T-helper 2 cell treated with Interferon-gamma antibody and Interleukin-4, amounts not matched to agents 100 ng/mL and 5 ng/mL, for 36 hours (primary cell): ENCODE data around the gene NISCH. TPM values are rescaled to one million over a fixed set of nuclear protein-coding genes. Genes with fewer than 3 reads are reported as not detected.

Experiments used
- intact Hi-C: fragments of 100-400 bp; cut with micrococcal nuclease; formaldehyde crosslinking; loops from one replicate; pipeline ENCODE4 v1.15.1; 2023
- total RNA-seq: library from RNA; stranded (reverse); gene quantifications from 2 replicates; pipeline ENCODE4 v1.2.3, GENCODE V29; 2022

NISCH gene
- total RNA-seq, 1 donor from 2014 or later, result 79.6 TPM

DNA sequence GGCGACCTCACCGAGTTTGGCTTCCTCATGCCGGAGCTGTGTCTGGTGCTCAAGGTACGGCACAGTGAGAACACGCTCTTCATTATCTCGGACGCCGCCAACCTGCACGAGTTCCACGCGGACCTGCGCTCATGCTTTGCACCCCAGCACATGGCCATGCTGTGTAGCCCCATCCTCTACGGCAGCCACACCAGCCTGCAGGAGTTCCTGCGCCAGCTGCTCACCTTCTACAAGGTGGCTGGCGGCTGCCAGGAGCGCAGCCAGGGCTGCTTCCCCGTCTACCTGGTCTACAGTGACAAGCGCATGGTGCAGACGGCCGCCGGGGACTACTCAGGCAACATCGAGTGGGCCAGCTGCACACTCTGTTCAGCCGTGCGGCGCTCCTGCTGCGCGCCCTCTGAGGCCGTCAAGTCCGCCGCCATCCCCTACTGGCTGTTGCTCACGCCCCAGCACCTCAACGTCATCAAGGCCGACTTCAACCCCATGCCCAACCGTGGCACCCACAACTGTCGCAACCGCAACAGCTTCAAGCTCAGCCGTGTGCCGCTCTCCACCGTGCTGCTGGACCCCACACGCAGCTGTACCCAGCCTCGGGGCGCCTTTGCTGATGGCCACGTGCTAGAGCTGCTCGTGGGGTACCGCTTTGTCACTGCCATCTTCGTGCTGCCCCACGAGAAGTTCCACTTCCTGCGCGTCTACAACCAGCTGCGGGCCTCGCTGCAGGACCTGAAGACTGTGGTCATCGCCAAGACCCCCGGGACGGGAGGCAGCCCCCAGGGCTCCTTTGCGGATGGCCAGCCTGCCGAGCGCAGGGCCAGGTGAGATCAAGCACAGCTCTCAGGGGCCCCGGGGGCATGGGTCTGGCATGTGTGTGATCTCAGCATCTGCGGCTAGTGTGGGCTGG is 32.6 kb downstream of the NISCH start:
- intact Hi-C loops, result no loop called here

DNA sequence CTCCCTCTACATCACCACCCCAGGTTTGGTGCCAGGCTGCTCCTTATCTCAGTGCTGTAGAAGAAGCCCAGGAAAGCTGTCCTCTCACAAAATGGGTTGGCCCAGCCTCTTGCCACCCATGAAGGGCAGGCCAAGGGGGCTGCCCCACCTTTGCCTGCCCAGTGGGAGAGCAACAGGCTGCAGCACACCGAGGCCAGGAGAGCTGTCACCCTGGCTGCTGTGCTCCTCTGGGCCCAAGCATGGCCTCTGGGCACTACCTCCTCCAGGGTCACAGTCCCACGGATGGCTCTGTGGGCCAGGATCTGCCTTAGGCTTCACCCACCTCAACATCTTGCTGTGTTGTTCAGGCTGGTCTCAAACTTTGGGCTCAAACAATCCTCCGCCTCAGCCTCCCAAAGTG is 33.3 kb downstream of the NISCH start:
- intact Hi-C loops, result no loop called here

DNA sequence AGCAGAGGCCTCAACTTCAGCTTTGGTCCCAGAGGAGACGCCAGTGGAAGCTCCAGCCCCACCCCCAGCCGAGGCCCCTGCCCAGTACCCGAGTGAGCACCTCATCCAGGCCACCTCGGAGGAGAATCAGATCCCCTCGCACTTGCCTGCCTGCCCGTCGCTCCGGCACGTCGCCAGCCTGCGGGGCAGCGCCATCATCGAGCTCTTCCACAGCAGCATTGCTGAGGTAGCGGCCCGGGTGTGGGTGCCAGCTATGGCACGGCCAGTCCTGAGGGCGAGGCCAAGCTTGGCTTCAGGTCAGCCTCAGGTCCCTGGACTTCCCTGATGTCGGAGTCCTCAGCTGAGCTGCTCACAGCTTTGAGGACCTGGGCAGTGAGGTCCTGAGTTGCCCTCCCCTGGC is 34.0 kb downstream of the NISCH start:
- intact Hi-C loops, result no loop called here

DNA sequence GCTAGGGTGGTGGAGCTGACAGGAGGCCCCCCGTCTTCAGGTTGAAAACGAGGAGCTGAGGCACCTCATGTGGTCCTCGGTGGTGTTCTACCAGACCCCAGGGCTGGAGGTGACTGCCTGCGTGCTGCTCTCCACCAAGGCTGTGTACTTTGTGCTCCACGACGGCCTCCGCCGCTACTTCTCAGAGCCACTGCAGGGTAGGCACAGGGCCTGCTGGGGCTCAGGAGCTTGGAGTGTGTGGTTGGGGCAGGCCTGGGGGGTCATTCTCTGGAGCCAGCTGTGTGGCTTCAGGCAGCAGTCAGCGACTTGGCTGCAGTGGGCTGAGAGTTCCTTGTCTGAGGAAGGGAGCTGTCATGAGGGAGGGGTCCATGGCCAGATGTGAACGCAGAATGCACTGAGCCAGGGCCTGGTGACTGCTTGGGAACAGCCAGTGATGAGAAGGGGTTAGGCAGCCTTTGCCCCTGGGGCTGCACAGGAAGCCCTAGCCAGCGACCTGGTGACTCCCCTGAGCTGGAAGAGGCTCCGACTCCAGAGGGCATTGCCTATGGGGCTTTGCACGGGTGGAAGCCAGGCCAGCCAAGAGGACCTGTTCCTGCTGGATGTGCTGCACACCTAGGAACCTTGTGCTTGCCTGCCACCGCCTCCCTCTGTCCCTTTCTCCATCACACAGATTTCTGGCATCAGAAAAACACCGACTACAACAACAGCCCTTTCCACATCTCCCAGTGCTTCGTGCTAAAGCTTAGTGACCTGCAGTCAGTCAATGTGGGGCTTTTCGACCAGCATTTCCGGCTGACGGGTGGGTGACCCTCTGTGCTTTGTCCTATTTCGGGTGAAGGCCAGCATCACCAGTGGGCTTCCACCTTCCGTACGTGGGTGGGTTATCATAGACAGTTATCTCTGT is 34.9 kb downstream of the NISCH start:
- intact Hi-C loops, result no loop called here

DNA sequence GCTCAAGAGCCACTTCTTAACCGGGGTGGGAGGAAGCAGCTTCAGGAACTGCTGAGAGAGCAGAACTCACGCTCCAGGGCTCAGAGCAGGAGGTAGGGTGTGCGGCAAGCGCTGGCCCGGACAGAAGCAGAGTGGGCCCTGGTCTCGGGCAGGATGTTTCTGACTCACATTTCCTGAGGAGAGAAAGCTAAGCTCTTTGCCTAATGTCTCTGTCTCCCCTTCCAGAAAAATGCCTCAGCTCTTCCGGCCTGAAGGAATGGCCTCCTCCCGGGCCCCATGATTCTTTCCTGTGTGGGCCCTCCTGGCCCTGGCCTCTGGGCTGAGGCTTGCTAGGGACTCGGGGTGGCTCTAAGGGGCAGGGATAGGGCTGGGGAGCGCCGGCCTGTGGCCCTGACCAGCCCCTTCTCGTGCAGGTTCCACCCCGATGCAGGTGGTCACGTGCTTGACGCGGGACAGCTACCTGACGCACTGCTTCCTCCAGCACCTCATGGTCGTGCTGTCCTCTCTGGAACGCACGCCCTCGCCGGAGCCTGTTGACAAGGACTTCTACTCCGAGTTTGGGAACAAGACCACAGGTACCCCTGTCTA is 35.6 kb downstream of the NISCH start:
- intact Hi-C loops, result no loop called here

DNA sequence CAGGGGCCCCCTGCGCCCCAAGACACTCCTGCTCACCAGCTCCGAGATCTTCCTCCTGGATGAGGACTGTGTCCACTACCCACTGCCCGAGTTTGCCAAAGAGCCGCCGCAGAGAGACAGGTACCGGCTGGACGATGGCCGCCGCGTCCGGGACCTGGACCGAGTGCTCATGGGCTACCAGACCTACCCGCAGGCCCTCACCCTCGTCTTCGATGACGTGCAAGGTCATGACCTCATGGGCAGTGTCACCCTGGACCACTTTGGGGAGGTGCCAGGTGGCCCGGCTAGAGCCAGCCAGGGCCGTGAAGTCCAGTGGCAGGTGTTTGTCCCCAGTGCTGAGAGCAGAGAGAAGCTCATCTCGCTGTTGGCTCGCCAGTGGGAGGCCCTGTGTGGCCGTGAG is 36.7 kb downstream of the NISCH start:
- intact Hi-C loops, result no loop called here

DNA sequence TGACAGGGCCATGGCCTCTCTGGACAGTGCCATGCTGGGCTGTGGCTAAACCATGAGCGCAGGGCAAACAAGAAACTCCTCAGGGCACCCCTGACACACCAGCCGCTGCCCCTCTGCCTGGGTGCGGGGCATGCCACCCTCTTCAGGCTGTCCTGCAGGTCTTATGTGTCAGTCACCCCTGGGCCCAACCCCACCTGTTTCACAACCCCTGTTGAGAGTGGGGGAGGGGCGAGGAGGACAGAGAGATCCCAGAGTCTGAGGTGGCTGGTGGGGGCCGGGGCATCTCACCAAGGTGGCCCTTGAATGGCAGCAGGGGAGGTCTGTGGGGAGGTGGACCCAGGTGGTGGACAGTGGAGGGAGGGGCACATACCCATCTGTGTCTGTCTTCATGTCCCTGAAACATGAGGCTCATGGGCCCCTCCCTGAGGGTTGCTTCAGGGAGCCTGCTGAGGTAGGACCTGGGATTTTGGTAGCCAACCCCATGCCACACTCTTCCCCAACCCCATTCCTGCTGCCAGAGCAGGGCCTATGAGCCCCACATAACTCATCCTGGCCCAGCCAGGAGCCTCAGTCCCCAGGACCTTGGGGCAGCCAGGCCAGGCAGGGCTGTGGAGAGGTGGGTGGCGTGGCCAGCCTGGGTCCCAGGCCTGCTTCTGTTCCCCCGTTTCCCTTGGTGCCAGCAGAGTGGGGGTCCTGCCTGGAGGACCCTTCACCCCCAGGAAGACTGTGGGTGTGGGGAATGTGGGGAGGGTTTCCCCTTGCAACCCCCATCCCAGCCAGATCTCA is 38.0 kb downstream of the NISCH start:
- intact Hi-C loops, result no loop called here

DNA sequence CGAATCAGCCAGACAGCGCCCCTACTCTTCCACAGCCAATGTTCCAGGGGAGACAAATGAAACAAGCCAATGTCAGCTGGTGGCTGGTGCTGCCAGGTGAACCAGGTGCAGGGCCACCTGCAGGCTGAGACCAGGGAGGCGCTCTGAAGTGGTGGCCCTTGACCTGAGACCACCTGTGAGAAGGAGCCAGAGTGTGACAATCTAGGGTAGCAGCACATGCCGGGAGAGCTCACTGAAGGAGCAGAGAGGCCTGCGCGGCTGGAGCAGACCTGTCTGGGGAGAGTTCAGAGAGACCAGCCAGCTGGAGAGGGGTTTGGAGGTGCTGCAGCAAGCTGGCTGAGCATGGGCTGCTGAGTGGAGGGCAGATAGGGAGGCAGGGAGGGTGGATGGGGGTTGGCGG is 39.0 kb downstream of the NISCH start:
- intact Hi-C loops, result no loop called here

DNA sequence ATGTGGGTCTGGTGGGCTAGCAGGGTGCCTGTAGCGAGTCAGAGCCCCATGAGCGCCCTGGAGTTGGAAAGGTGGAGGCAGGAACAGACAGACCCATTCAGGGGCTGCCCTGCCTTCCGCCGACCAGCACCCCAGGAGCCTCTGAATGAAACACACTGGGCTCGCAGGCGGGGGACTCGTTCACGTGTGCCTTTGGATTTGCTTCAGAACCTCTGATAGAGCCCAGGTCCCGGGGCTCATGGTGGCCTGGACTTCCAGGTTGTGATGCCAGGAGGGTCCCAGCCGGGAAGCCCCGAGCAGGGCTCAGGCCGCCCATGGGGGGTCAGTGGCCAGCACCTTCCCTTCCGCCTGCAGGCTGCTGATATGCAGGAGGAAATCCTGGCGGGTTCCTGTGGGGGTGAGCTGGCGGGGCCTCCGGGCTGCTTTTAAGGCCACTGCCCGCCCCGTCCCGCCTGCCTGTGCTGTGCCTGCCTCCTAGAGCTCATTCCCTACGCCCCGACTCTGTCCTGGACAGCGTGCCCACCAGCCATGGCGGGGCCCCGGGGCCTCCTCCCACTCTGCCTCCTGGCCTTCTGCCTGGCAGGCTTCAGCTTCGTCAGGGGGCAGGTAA is 39.6 kb downstream of the NISCH start, which contains the start of gene STAB1:
STAB1 (plus strand) TSS at position 453 of the 610 bp plus-strand sequence; CDS start at position 529, 76 bp downstream.
- intact Hi-C loops, result no loop called here

DNA sequence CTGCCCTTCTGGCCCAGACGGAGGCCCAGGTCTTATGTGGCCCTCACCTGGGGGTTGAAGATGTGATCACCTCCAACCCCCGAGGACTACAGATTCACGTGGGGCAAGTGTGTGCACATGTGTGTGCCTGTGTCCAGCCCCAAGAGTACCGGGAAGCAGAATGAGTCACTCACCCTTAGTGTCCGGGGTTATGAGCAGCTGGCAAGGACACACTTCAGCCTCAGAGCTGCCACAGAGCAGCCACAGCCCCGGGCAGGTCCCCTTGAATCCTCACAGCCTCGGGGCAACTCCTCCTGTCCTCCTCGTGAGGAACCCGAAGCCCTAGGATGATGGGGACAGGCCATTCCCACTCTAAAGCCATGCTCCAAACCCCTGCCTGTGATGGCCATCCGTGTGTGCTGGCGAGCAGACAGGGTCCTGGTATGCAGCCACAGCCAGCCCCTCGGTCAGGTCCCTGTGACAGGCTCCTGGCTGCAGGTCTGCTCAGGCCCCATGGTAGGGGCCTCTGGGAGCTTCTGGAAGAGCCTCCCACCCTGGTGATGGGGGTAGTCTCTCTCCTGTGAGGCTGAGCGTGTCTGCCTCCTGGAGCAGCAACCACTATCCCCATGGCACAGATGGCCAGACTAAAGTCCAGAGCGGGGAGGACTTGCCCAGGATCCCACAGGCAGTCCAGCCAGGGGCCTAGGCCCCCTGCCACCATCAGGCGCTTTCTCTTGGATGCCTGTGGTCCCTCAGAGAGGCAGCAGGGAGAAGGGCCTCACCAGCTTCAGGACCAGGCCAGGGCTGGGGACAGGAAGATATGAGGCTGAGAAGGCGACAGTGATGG is 40.6 kb downstream of the NISCH start:
- intact Hi-C loops, result no loop called here

DNA sequence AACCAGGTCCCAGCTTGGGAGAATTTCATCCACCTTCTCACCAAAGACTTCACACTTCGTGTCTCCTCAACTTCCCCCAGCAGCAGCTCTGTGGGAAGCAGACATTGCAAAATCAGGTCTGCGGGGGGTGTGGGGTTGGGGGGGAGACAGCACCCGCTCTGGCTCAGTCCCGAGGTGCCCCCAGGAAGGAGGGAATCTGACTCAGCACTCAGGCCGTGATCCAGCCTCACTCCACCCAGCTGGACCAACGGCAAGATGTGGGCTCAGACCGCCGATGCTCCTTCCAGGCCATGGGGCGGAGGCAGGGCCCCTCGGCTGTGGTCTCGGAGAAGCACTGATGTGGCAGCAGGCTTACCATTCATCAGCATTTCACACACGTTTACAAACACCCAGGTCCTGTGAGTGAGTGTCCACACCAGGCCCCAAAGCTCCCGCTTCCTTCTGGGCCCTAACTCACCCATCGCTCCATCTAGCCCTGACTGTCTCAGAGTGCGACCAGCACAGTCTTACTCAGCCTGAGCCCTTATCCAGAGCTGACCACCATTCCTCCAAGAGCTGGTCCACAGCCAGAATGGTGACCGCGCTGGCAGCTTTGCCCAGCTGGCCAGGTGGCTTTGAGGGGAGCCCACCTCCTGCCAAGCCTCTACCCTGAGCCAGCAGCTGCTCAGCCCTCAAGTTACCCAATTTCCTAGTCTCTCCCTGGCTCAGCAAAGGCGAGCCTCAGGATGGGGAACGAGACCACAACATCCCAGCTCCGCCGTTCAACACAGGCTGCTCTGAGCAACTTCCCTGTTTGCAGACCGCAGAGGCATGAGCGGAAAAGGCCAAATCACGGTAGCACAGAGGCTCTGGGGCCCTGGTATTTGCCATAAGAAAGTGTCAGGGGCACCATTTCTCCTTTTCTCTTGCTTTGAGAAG is 43.0 kb downstream of the NISCH start:
- intact Hi-C loops, result no loop called here

DNA sequence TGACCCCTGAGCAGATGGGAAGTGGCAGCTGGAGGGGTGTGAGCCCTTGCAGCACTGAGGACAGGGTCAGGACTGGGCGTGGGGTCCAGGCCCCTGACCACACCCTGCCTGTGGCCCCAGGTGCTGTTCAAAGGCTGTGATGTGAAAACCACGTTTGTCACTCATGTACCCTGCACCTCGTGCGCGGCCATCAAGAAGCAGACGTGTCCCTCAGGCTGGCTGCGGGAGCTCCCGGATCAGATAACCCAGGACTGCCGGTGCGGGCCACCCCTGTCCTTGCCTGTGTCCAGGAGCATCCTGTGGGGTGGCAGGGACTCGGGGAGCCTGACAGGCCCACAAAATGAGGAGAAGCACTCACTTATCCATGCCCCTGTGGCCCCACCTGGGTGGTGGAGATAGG is 45.6 kb downstream of the NISCH start:
- intact Hi-C loops, result no loop called here

DNA sequence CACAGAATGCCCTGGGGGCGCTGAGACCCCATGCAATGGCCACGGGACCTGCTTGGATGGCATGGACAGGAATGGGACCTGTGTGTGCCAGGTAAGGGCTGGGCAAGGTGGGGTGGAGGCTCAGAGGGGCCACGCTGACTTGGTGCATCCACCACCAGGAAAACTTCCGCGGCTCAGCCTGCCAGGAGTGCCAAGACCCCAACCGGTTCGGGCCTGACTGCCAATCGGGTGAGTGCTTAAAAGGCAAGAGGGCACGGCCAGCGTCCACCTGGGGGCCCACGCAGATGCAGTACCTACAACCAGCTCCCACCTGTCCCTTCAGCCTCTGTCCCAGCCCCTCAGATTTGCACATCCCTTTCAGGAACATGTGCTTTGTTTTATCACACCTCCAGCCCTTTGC is 46.6 kb downstream of the NISCH start:
- intact Hi-C loops, result no loop called here

DNA sequence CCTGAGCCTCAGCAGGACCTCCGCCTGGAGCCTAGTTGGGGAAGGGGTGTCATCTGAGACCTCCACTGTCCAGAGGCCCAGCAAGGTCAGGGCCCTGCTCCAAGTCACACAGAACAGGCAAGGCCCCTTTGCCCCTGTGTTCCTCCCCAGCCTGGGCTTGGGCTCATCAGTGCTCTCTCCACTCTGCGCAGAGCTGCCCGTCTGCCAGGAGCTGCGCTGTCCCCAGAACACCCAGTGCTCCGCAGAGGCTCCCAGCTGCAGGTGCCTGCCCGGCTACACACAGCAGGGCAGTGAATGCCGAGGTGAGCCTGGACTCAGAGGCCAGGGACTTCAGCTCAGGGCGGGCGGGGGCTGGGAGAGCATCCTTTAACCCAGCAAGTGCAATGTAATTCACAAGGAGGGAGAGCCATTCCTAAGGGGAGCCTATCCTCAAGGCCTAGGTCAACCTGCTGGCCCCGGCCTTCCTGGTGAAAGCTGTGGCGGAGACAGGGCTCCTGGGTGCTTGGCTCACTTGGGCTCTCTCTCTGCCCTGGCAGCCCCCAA is 47.5 kb downstream of the NISCH start:
- intact Hi-C loops, result no loop called here

DNA sequence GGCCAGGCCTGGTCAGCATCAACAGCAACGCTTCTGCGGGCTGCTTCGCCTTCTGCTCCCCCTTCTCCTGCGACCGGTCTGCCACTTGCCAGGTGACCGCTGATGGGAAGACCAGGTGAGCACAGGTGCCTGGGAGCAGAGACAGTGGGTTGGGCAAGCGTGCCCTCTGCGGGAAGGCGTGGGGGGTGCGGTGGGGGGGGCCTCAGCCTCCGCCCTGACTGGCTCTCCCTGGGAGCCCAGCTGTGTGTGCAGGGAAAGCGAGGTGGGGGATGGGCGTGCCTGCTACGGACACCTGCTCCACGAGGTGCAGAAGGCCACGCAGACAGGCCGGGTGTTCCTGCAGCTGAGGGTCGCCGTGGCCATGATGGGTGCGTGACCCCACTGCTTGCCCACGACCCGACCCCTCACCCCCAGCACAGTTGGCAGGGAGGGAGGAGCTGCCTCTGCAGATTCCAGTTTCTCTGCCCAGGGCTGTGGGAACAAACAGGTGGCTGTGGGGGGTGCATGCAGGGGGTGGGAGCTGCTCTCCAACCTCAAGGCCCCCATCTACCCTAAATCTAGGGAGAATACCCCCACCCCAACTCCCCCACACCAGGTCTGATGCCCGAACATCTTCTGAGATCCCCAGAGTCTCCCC is 48.5 kb downstream of the NISCH start:
- intact Hi-C loops, result no loop called here

DNA sequence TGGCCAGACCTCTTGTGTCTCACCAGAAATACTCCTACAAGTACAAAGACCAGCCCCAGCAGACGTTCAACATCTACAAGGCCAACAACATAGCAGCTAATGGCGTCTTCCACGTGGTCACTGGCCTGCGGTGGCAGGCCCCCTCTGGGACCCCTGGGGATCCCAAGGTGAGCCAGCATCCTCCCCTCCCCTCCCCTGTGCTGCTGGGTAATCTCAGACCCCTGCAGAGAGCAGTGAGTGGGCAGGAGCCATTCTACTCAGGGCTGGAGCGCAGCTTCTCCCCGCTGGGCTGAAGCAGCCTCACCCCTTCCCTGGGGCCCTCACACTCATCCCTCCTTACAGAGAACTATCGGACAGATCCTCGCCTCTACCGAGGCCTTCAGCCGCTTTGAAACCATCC is 49.6 kb downstream of the NISCH start:
- intact Hi-C loops, result no loop called here

DNA sequence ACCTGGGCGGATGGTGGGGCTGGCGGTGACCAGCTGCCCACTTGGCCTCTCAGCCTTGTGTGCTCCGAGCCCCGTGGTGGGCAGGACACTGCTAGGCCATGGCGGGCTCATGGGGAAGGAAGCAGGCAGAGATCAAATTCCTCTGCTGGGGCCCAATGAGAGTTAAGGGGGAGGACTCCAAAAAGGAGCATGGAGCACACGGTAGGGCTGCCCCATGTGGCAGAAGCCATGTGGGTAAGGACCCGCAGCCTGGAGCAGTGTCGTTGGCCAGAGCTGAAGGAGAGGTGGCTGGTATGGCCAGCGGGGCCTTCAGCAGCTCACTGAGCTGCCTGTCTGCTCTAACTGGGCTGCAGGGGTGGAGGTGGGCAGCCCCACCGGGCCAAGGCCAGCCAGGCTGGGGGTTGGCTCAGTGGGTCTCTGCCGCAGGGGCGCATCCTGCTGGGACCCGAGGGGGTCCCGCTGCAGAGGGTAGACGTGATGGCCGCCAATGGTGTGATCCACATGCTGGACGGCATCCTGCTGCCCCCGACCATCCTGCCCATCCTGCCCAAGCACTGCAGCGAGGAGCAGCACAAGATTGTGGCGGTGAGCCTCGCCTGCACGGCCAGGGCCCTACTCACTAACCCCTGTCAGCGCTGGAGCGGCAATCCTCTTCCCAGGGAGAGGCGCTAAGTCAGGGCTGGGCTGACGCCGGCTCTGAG is 51.0 kb downstream of the NISCH start:
- intact Hi-C loops, result no loop called here
